Smooth muscle cell of bladder (primary cell): ENCODE results near the gene TOP2A. TPM values are rescaled to one million over a fixed set of nuclear protein-coding genes. Genes with fewer than 3 reads are reported as not detected.

Experiments
- total RNA-seq: library from RNA; depleted of rRNA; stranded (reverse); fragments of >200 nt; gene quantifications from 2 replicates; pipeline ENCODE4 v1.2.3, GENCODE V29; 2014

TOP2A gene
- total RNA-seq: 9.9 and 11.4 TPM in 2 replicates

GRCh38 chr17:40417609-40418427 is at the start of gene TOP2A:
Gene TOP2A (minus strand): TSS chr17:40417896. CDS start chr17:40417791, 105 bp downstream.

GRCh38 chr17:40443196-40443987 is 25.7 kb upstream of the TOP2A start, which contains the start of gene IGFBP4:
Gene IGFBP4 (plus strand): TSS chr17:40443450. CDS start chr17:40443736, 286 bp downstream.

GRCh38 chr17:40364121-40364861 is 53.4 kb downstream of the TOP2A start, which contains the start of gene GJD3:
Gene GJD3 (minus strand): TSS chr17:40364737. CDS start chr17:40363815, 922 bp downstream.

Other genes starting within 250 kb of the TOP2A start
- gene RAPGEFL1, start 240.4 kb downstream of the TOP2A start, total RNA-seq: 1.00 and 1.8 TPM in 2 replicates
- gene WIPF2, start 198.6 kb downstream of the TOP2A start, total RNA-seq: 3.6 and 4.6 TPM in 2 replicates
- gene CDC6, start 130.0 kb downstream of the TOP2A start, total RNA-seq: 1.4 and 1.8 TPM in 2 replicates
- 4.7 and 6.9 TPM in 2 replicates for gene RARA, start 108.7 kb downstream of the TOP2A start, total RNA-seq
- gene GJD3, start 53.2 kb downstream of the TOP2A start, total RNA-seq: 1.8 and 2.0 TPM in 2 replicates
- 450 and 539 TPM in 2 replicates for gene IGFBP4, start 25.6 kb upstream of the TOP2A start, total RNA-seq
- under 0.01 TPM in 2 replicates for gene TNS4, start 83.7 kb upstream of the TOP2A start, total RNA-seq
- under 0.01 and 0.09 TPM in 2 replicates for gene CCR7, start 147.6 kb upstream of the TOP2A start, total RNA-seq
- gene SMARCE1, start 229.9 kb upstream of the TOP2A start, total RNA-seq: 76.9 and 81.0 TPM in 2 replicates
- 0.09 TPM in 1 of 2 replicates, not detected in the other for gene KRT222, start 247.3 kb upstream of the TOP2A start, total RNA-seq